Kidney epithelial cell (primary cell): ENCODE data around the gene PMVK. TPM values are rescaled to one million over a fixed set of nuclear protein-coding genes. Genes with fewer than 3 reads are reported as not detected.

Source experiments
- DNase-seq: peaks from one replicate; pipeline ENCODE4 v3.0.0-alpha.2; 2010; ENCODE audit warnings: low read depth
- H3K27me3 ChIP-seq: 2 replicates; pipeline ENCODE4 v1.6.0; 2011; ENCODE audit warnings: low read length; ENCODE audit not compliant: control insufficient read depth, insufficient read depth
- H3K36me3 ChIP-seq: 2 replicates; pipeline ENCODE4 v1.5.1; 2011; ENCODE audit warnings: low read length; ENCODE audit not compliant: control insufficient read depth, insufficient read depth
- H3K4me3 ChIP-seq: 2 replicates; pipeline ENCODE4 v1.5.1; 2011; ENCODE audit warnings: low read depth, mild to moderate bottlenecking, control low read depth, low read length
- CTCF ChIP-seq: IDR thresholded peaks from 2 replicates; pipeline ENCODE4 v1.5.1; 2011; ENCODE audit warnings: mild to moderate bottlenecking, moderate library complexity, low read length, control low read depth, inconsistent platforms; ENCODE audit not compliant: insufficient read depth, poor library complexity, severe bottlenecking
- total RNA-seq: library from RNA; depleted of rRNA; stranded (reverse); fragments of >200 nt; gene quantifications from 2 replicates; pipeline ENCODE4 v1.2.3, GENCODE V29; 2015

PMVK gene
- total RNA-seq, 1 donor from 2014 or later = 13.6 TPM

- TF ChIP-seq CTCF = no peak
- H3K4me3 ChIP-seq = no peak overlapping the region
Observed at GRCh38 chr1:154940651-154941194, 4.2 kb upstream of the PMVK start.

GRCh38 chr1:154940213-154940560 lies 3.7 kb upstream of the PMVK start:
- Histone ChIP-seq H3K27me3 (no peaks in the 10 kb centered on the region), H3K36me3 (no peaks in the 10 kb centered on the region), H3K4me3 (no peak overlapping the region)
- TF ChIP-seq CTCF = no peak
- DNase-seq = no peak

More at GRCh38 chr1:154940651-154941194, 4.2 kb upstream of the PMVK start:
- no peaks in the 10 kb centered on the region for H3K27me3 ChIP-seq
- DNase-seq = no peak
- no peaks in the 10 kb centered on the region for H3K36me3 ChIP-seq

- no peak for DNase-seq
- Histone ChIP-seq H3K27me3 (no peaks in the 10 kb centered on the region), H3K36me3 (no peaks in the 10 kb centered on the region), H3K4me3 (no peak overlapping the region)
- no peak for TF ChIP-seq CTCF
Observed at GRCh38 chr1:154938604-154939399, 2.3 kb upstream of the PMVK start.

- no peak for DNase-seq
- TF ChIP-seq CTCF = no peak
- Histone ChIP-seq H3K36me3 (no peaks in the 10 kb centered on the region), H3K4me3 (peak overlapping the region; percentile 63), H3K27me3 (no peaks in the 10 kb centered on the region)
Observed at GRCh38 chr1:154937988-154938386, 1.5 kb upstream of the PMVK start.

GRCh38 chr1:154937085-154937987 lies 817 bp upstream of the PMVK start:
- TF ChIP-seq CTCF = peak; percentile 16
- Histone ChIP-seq H3K36me3 (no peaks in the 10 kb centered on the region), H3K27me3 (no peaks in the 10 kb centered on the region), H3K4me3 (peak overlapping the region; percentile 63)
- peak; percentile 70 for DNase-seq
